GM12892 (cell line): ENCODE measurements around the gene C4B.

ENCODE experiments used
- POLR2A ChIP-seq: IDR thresholded peaks from 2 replicates; pipeline ENCODE4 v1.6.1; 2011; ENCODE audit warnings: low read depth, low read length, control low read depth
- POLR2AphosphoS5 ChIP-seq: IDR thresholded peaks from 2 replicates; pipeline ENCODE4 v1.6.1; 2011; ENCODE audit warnings: low read depth, low read length, control low read depth
- TAF1 ChIP-seq: IDR thresholded peaks from 2 replicates; pipeline ENCODE4 v1.6.1; 2011; ENCODE audit warnings: low read depth, mild to moderate bottlenecking, control low read depth, low read length, borderline replicate concordance

DNA sequence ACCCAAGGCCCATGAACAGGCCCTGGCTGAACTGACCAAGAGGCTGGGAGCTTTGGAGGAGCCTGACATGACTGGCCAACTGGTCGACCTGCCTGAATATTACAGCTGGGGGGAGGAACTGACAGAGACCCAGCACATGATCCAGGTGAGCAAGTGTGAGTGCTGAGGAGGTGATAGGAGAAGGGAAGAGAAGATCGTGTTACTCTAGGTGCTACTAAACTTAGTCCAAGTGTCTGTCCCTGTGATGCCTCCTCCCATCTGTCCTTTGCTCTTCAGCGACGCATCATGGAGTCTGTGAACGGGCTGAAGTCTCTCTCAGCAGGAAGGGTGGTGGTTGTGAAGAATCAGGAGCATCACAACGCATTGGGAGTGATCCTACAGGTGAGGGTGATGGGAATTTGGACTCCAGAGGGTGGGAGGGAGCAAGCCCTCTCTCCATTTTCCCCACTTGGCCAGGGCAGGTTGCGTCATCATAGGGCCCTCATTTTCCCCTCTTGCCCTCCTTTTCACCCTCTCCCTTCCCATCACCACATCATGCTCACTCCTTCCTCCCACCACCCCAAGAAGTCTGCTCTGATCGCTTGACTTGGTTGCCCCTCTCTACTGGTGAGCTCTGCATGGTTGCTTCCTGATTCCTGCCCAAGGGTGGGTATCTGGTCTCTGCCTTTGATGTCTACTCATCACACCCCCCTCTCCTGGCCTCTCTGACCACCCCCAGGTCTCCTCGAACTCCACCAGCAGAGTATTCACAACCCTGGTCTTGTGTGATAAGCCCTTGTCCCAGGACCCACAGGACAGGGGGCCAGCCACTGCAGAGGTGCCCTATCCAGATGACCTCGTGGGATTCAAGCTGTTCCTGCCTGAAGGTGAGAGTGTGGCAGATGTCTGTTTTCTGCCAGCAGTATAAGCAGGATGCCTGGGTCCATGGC, 47.3 kb upstream of the C4B start:
- no peak for TF ChIP-seq POLR2A
- TF ChIP-seq POLR2AphosphoS5 = no peak
- TF ChIP-seq TAF1 = no peak
